ENCODE results near the gene RTKN2. TPM values are rescaled to one million over a fixed set of nuclear protein-coding genes. Genes with fewer than 3 reads are reported as not detected.
"Not testable (repeated sequence)": the region's sequence is repeated elsewhere in the genome, so short reads cannot be mapped to it uniquely, and the experiment has no call there.

Gene RTKN2
- total RNA-seq, 4 donors from 2014 or later = 1.3 to 5.8 (median 1.7) TPM

DNA sequence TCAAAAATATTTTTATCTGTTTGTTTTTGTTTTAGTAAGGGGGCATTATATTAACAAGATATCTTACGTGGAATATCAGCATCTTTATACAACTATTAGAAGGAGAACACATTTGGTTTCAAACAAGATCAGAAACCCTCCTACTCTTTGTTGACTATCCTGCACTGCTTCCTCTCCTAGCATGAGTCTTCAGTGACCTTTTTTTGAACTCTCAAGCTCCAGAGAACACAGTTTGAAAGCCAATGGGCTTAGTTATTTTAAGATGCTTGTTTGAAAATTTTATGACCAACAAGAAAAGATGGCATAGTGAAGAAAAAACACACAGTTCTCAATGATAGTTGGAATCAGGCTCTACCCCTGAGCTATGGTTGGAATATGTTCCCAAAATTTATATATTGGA, 37.2 kb upstream of the RTKN2 start:
- Histone ChIP-seq H3K4me1 (no peaks in the 10 kb centered on the region), H3K36me3 (no peaks in the 10 kb centered on the region), H3K27ac (no peak overlapping the region), H3K9me3 (no peaks in the 10 kb centered on the region), H3K4me3 (no peak overlapping the region), H3K27me3 (no peaks in the 10 kb centered on the region)
- DNase-seq = no peak
- TF ChIP-seq POLR2A (IDR thresholded peaks at IDR 0.05) = no peak
- TF ChIP-seq, protein P1, sequence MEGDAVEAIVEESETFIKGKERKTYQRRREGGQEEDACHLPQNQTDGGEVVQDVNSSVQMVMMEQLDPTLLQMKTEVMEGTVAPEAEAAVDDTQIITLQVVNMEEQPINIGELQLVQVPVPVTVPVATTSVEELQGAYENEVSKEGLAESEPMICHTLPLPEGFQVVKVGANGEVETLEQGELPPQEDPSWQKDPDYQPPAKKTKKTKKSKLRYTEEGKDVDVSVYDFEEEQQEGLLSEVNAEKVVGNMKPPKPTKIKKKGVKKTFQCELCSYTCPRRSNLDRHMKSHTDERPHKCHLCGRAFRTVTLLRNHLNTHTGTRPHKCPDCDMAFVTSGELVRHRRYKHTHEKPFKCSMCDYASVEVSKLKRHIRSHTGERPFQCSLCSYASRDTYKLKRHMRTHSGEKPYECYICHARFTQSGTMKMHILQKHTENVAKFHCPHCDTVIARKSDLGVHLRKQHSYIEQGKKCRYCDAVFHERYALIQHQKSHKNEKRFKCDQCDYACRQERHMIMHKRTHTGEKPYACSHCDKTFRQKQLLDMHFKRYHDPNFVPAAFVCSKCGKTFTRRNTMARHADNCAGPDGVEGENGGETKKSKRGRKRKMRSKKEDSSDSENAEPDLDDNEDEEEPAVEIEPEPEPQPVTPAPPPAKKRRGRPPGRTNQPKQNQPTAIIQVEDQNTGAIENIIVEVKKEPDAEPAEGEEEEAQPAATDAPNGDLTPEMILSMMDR (IDR thresholded peaks at IDR 0.05) = no peak

DNA sequence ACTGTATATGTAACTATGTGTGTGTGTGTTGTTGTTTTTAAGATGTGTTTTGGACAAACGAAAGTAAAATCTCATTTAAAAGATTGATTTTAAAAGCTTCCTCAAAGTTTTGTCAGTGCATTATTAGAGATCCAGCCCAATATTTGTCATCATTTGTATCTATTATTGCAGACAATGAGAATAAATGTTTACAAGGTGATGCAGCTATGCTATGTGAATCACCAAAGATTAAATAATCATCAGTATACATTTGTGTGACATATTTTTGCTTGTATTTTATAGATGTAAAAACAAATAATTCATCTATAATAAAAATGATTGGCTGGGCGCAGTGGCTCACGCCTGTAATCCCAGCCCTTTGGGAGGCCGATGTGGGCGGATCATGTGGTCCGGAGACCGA, 35.3 kb upstream of the RTKN2 start:
- Histone ChIP-seq H3K4me1 (no peaks in the 10 kb centered on the region), H3K9me3 (no peaks in the 10 kb centered on the region), H3K27ac (no peak overlapping the region), H3K4me3 (no peak overlapping the region), H3K27me3 (no peaks in the 10 kb centered on the region), H3K36me3 (no peaks in the 10 kb centered on the region)
- DNase-seq = no peak
- TF ChIP-seq, protein P1 (IDR thresholded peaks at IDR 0.05) = no peak
- TF ChIP-seq POLR2A (IDR thresholded peaks at IDR 0.05) = no peak

DNA sequence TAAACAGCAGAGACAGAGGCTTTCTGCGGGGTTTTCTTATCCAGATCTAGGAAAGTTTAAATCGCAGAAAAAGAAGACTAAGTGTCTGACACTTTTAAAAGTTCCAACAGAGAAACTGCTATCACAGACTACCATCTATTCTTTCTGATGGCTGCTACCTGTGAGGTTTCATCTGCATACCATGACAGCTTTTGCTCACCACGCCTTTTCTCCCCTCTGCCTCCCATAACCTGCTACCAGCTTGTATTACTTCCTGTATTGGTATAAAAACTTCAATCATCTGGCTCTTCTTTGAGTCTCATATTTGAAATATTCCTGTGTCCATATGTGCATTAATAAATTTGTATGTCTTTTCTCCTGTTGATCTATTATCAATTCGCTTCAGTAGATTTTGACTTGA, 34.1 kb upstream of the RTKN2 start:
- Histone ChIP-seq H3K4me3 (no peak overlapping the region), H3K27ac (no peak overlapping the region), H3K9me3 (no peaks in the 10 kb centered on the region), H3K27me3 (no peaks in the 10 kb centered on the region), H3K4me1 (no peaks in the 10 kb centered on the region), H3K36me3 (no peaks in the 10 kb centered on the region)
- DNase-seq = no peak
- no peak for TF ChIP-seq POLR2A (IDR thresholded peaks at IDR 0.05)
- TF ChIP-seq, protein P1 (IDR thresholded peaks at IDR 0.05) = no peak

DNA sequence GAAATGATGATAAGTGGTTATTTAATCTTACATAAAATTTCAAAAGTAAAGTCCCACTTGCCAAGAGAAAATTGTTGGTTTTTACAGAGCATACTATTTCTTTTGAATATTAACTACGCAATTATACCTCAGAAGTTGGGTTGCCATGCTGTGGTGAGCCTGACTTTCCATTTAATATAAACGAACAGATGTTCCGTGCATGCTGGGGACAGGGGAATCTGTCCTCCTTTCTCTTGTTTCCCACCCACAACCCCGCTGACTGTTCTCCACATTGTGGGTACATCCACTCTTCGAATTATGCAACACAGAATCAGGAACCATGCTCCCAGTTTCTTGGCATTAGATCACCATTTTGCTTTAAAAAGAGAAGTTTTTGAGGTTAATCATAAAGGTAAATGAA, 29.2 kb upstream of the RTKN2 start:
- DNase-seq = no peak
- Histone ChIP-seq H3K36me3 (no peaks in the 10 kb centered on the region), H3K4me3 (no peak overlapping the region), H3K27me3 (no peaks in the 10 kb centered on the region), H3K27ac (no peak overlapping the region), H3K4me1 (no peaks in the 10 kb centered on the region), H3K9me3 (no peaks in the 10 kb centered on the region)
- TF ChIP-seq, protein P1 (IDR thresholded peaks at IDR 0.05) = no peak
- no peak for TF ChIP-seq POLR2A (IDR thresholded peaks at IDR 0.05)

DNA sequence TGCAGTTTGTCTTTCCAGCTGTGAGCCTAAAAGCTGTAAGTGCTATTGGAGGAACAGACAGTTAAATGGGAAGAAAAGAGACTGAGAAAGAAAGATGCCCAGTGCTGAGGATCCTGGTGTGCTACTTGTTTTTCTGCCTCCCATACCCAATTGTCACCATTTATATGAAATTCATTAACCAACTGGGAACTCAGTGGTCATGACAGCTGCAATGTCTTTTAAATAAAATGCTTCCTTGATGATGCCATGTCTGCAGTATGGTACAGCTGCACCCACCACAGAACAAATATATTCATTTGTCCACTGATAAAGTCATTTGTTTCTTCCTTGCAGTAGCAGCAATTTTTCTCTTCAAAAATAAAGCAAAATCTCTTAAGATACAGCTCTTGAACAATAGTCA, 15.6 kb upstream of the RTKN2 start:
- no peak overlapping the region for H3K27ac ChIP-seq
- DNase-seq = no peak
- no peaks in the 10 kb centered on the region for H3K9me3 ChIP-seq
- no peak overlapping the region for H3K4me3 ChIP-seq
- H3K27me3 ChIP-seq = no peaks in the 10 kb centered on the region
- TF ChIP-seq, protein P1 (IDR thresholded peaks at IDR 0.05) = no peak
- TF ChIP-seq POLR2A (IDR thresholded peaks at IDR 0.05) = no peak
- no peaks in the 10 kb centered on the region for H3K36me3 ChIP-seq
- no peaks in the 10 kb centered on the region for H3K4me1 ChIP-seq

DNA sequence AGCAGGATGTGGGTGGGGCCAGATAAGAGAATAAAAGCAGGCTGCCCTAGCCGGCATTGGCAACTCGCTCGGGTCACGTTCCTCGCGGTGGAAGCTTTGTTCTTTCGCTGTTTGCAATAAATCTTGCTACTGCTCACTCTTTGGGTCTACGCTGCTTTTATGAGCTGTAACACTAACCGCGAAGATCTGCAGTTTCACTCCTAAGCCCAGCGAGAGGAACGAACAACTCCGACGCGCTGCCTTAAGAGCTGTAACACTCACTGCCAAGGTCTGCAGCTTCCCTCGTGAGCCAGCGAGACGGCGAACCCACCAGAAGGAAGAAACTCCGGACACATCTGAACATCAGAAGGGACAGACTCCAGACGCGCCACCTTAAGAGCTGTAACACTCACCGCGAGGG, 12.7 kb upstream of the RTKN2 start:
- H3K4me1 ChIP-seq, H3K27me3 ChIP-seq, H3K27ac ChIP-seq, H3K9me3 ChIP-seq, H3K4me3 ChIP-seq, DNase-seq, H3K36me3 ChIP-seq: not testable (repeated sequence)

DNA sequence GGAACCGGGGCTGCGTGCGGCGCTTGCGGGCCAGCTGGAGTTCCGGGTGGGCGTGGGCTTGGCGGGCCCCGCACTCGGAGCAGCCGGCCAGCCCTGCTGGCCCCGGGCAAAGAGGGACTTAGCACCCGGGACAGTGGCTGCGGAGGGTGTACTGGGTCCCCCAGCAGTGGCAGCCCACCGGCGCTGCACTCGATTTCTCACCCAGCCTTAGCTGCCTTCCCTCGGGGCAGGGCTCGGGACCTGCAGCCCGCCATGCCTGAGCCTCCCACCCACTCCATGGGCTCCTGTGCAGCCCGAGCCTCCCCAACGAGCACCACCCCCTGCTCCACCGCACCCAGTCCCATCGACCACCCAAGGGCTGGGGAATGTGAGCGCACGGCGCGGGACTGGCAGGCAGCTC, 11.7 kb upstream of the RTKN2 start:
- not testable (repeated sequence) for H3K4me1 ChIP-seq, H3K36me3 ChIP-seq, H3K27ac ChIP-seq, DNase-seq, H3K4me3 ChIP-seq, H3K27me3 ChIP-seq, H3K9me3 ChIP-seq

All from Peyer's patch (tissue), 4 donors.